Prostate gland (tissue), 2 donors: ENCODE results near the gene CXCR4. TPM values are rescaled to one million over a fixed set of nuclear protein-coding genes. Genes with fewer than 3 reads are reported as not detected.

Source experiments
- DNase-seq: peaks from one replicate; pipeline ENCODE4 v3.0.0-alpha.2; 2019; ENCODE audit warnings: low spot score
- H3K27ac ChIP-seq, 2 donors: fragments of 200-600 bp; sonication (generic); 2 replicates each; pipeline ENCODE4 v1.5.1; 2017 to 2019
- H3K27me3 ChIP-seq: fragments of 200-600 bp; sonication (generic); replicated peaks from 2 replicates; pipeline ENCODE4 v1.5.1; 2019; ENCODE audit not compliant: insufficient read depth
- H3K36me3 ChIP-seq, 2 donors: fragments of 200-600 bp; sonication (generic); 1 replicate in 1 of 2; 2 replicates in 1 of 2; pipeline versions ENCODE4 v1.5.1 to v1.8.1; 2017 to 2019
- H3K4me1 ChIP-seq: fragments of 200-600 bp; sonication (generic); replicated peaks from 2 replicates; pipeline ENCODE4 v1.5.1; 2019
- H3K4me3 ChIP-seq, 2 donors: fragments of 200-600 bp; sonication (generic); 2 replicates each; pipeline ENCODE4 v1.5.1; 2017 to 2019
- H3K9me3 ChIP-seq: fragments of 200-600 bp; sonication (generic); 2 replicates; pipeline ENCODE4 v1.5.1; 2017
- POLR2A ChIP-seq: fragments of 450-650 bp; IDR thresholded peaks from one replicate; pipeline ENCODE4 v1.6.1; 2016; ENCODE audit warnings: antibody characterized with exemption, mild to moderate bottlenecking
- POLR2AphosphoS5 ChIP-seq: sonication (generic); formaldehyde crosslinking; IDR thresholded peaks from one replicate; pipeline ENCODE4 v1.6.1; 2017; ENCODE audit warnings: antibody characterized with exemption
- WGBS: methylation state at CpG from one replicate; pipeline ENCODE4 v1.1.5; 2018; 5-methylcytosine and 5-hydroxymethylcytosine counted together
- intact Hi-C: fragments of 100-400 bp; cut with DNase I; formaldehyde crosslinking; loops from one replicate; pipeline ENCODE4 v1.14.2; 2022
- total RNA-seq, 2 donors: library from RNA; depleted of rRNA; stranded (reverse); fragments of >200 nt; gene quantifications; one replicate each; pipeline ENCODE4 v1.1.0, GENCODE V29; 2016
- TF ChIP-seq, protein P1 (sequence below), 4 experiments: fragments of 200-600 bp in 2 of 4; fragments of 450-650 bp in 2 of 4; sonication (generic) in 2 of 4; IDR thresholded peaks; 1 replicate in 3 of 4; 2 replicates in 1 of 4; pipeline ENCODE4 v1.5.1; 2016 to 2019; ENCODE audit warnings: antibody characterized with exemption in 4 of 4, mild to moderate bottlenecking in 2 of 4, moderate library complexity in 2 of 4

The CXCR4 gene
- total RNA-seq, 2 donors from 2014 or later = 20.9 to 27.2 TPM

DNA sequence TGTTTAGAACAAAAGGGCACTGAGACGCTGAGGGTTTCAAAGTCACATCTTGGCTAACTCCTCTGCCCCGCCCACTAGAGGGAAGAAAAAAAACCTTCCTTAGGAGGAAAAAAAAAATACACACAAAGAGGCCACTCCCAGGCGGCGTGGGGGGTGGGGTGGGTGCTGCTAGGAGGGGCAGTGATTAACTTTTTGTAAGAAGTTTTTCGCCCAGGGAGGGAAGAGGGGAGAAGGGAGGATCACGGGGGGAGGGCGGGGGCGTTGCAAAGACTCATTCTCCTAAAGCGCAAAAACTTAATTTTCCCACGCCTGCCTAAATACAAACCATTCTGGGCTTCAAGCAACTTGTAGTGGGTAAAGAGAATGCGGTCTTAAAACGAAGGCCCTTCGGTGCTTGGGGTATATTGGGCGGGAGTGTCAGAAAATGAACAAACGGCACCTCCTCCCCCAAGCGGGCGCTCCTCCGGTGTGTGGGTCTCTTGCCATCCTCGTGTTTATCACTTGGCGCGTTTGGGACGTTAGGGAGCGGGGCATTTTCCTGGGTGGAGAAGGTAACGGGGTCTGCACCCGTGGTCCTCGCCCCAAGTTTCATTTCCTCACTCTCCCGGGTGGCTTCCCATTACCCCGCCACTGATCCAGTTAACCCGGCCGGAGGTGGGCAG is 1.7 kb downstream of the CXCR4 start:
- no peak for DNase-seq
- TF ChIP-seq POLR2AphosphoS5 = no peak
- TF ChIP-seq, protein P1, sequence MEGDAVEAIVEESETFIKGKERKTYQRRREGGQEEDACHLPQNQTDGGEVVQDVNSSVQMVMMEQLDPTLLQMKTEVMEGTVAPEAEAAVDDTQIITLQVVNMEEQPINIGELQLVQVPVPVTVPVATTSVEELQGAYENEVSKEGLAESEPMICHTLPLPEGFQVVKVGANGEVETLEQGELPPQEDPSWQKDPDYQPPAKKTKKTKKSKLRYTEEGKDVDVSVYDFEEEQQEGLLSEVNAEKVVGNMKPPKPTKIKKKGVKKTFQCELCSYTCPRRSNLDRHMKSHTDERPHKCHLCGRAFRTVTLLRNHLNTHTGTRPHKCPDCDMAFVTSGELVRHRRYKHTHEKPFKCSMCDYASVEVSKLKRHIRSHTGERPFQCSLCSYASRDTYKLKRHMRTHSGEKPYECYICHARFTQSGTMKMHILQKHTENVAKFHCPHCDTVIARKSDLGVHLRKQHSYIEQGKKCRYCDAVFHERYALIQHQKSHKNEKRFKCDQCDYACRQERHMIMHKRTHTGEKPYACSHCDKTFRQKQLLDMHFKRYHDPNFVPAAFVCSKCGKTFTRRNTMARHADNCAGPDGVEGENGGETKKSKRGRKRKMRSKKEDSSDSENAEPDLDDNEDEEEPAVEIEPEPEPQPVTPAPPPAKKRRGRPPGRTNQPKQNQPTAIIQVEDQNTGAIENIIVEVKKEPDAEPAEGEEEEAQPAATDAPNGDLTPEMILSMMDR (IDR thresholded peaks at IDR 0.05) = no peak
- TF ChIP-seq POLR2A = no peak
- intact Hi-C loops = no loop called here
- peaks cover 5% of the 10 kb centered on the region for H3K4me1 ChIP-seq
- H3K27me3 ChIP-seq = no peaks in the 10 kb centered on the region
- H3K9me3 ChIP-seq = no peaks in the 10 kb centered on the region
- H3K27ac ChIP-seq = peak overlapping the region; percentile 32 to 48
- peak overlapping the region; percentile 28 to 37 for H3K4me3 ChIP-seq
- no peaks in the 10 kb centered on the region for H3K36me3 ChIP-seq
- 3% methylated on average over 28 of the region's 30 CpGs for WGBS

DNA sequence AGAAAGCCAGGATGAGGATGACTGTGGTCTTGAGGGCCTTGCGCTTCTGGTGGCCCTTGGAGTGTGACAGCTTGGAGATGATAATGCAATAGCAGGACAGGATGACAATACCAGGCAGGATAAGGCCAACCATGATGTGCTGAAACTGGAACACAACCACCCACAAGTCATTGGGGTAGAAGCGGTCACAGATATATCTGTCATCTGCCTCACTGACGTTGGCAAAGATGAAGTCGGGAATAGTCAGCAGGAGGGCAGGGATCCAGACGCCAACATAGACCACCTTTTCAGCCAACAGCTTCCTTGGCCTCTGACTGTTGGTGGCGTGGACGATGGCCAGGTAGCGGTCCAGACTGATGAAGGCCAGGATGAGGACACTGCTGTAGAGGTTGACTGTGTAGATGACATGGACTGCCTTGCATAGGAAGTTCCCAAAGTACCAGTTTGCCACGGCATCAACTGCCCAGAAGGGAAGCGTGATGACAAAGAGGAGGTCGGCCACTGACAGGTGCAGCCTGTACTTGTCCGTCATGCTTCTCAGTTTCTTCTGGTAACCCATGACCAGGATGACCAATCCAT is 2.7 kb downstream of the CXCR4 start:
- H3K27me3 ChIP-seq = no peaks in the 10 kb centered on the region
- H3K4me1 ChIP-seq = peaks cover 5% of the 10 kb centered on the region
- DNase-seq = no peak
- no peaks in the 10 kb centered on the region for H3K36me3 ChIP-seq
- H3K9me3 ChIP-seq = no peaks in the 10 kb centered on the region
- TF ChIP-seq, protein P1 (IDR thresholded peaks at IDR 0.05) = no peak
- TF ChIP-seq POLR2AphosphoS5 (no peak), POLR2A (no peak)
- H3K27ac ChIP-seq = no peak overlapping the region
- no peak overlapping the region for H3K4me3 ChIP-seq
- intact Hi-C loops = no loop called here
- WGBS = 89% methylated on average over 12 of the region's 12 CpGs

DNA sequence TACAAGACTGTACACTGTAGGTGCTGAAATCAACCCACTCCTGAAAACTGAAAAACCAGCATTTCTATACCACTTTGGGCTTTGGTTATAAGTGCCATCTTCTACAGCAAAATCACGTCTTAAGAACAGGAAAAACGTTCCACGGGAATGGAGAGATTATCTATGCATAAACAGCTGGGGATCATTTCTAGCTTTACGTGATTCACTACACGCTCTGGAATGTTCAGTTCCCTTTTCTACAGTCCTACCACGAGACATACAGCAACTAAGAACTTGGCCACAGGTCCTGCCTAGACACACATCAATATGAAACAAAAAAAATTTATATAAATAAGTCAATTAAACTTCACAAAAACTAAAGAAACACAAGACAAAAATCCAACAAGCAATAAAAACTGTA is 3.6 kb downstream of the CXCR4 start:
- H3K9me3 ChIP-seq = no peaks in the 10 kb centered on the region
- no peak for TF ChIP-seq POLR2A
- TF ChIP-seq POLR2AphosphoS5 = no peak
- TF ChIP-seq, protein P1 (IDR thresholded peaks at IDR 0.05) = no peak
- H3K4me3 ChIP-seq = no peak overlapping the region
- no peak overlapping the region for H3K27ac ChIP-seq
- no peaks in the 10 kb centered on the region for H3K27me3 ChIP-seq
- WGBS = 72% methylated on average over 6 of the region's 6 CpGs
- peaks cover 5% of the 10 kb centered on the region for H3K4me1 ChIP-seq
- no peak for DNase-seq
- no peaks in the 10 kb centered on the region for H3K36me3 ChIP-seq
- intact Hi-C loops = no loop called here

DNA sequence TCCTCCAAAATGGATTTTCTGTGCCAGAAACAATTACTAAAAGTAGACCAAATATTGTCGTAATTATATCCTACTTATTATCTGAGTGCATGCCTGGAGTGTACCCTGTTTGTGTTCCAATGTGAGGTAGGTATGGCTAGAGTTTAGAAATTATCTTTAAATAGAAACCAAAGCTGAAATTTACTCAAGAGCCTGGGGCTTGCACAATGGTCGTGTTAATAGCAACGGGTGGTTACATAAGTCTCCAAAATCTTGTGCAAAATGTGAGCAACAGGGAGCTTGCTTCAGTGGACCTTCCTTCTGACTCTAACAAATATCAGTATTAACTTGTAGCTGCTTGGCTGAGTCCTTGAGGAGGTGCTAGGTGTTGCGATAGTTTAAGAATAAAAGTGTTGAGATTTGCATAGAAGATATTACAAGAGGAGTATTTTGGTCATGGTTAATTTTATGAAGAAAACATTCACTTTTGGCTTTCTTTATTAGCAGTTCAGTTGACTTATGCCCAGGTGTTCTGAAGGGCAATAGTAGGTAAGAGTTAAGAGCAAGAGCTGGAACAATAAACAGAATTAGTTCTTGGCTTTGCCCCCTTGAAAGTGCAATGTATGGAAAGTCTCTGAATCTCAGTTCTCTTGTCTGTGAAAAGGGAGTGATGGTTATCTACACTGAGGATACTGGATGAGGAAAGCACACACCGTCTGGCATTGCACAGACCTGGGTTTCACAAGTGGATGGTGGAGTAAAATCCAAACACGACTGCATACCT is 4.6 kb downstream of the CXCR4 start:
- no peak for DNase-seq
- intact Hi-C loops = no loop called here
- peaks cover 5% of the 10 kb centered on the region for H3K4me1 ChIP-seq
- H3K27ac ChIP-seq = no peak overlapping the region
- WGBS = 79% methylated on average over 6 of the region's 6 CpGs
- TF ChIP-seq POLR2A = no peak
- TF ChIP-seq, protein P1 (IDR thresholded peaks at IDR 0.05) = no peak
- H3K9me3 ChIP-seq = no peaks in the 10 kb centered on the region
- no peaks in the 10 kb centered on the region for H3K36me3 ChIP-seq
- H3K27me3 ChIP-seq = no peaks in the 10 kb centered on the region
- H3K4me3 ChIP-seq = no peak overlapping the region
